Spleen (tissue), 7 donors: ENCODE results near the gene KDR.

Experiments used
- CTCF ChIP-seq, 11 experiments: fragments of 200-600 bp in 7 of 11; fragments of 450-650 bp in 4 of 11; sonication (generic) in 4 of 11; IDR thresholded peaks in 8 of 11; conservative IDR thresholded peaks in 3 of 11; 1 replicate in 7 of 11; 2 replicates in 4 of 11; pipeline versions ENCODE4 v1.4.0 to v1.8.0; 2016 to 2021; ENCODE audit warnings: antibody characterized with exemption in 11 of 11, inconsistent platforms in 4 of 11, mild to moderate bottlenecking in 1 of 11
- POLR2A ChIP-seq, 3 donors: fragments of 450-650 bp; IDR thresholded peaks; one replicate each; pipeline ENCODE4 v1.5.1; 2017; ENCODE audit warnings: antibody characterized with exemption in 3 of 3, mild to moderate bottlenecking in 1 of 3
- donor health status: DM: no; HTN: no; CAD: no; lungs with moderate emphysema.
- donor health status: DM: no; HTN: no; CAD: no.
- donor health status: DM: no; HTN: no; CAD: no.

- TF ChIP-seq POLR2A (IDR thresholded peaks at IDR 0.05) (no peak), CTCF (IDR thresholded peaks at IDR 0.05 in 8 of 11, conservative IDR thresholded peaks at IDR 0.05 in 3 of 11) (no peak)
Observed at GRCh38 chr4:55086578-55086977, 38.8 kb downstream of the KDR start.
